LNCAP (cell line): ENCODE results near the gene MICB.

Experiments
- TF ChIP-seq, protein P1 (sequence below): fragments of 450-650 bp; IDR thresholded peaks from 2 replicates; pipeline ENCODE4 v1.5.1; 2017; ENCODE audit warnings: mild to moderate bottlenecking

MICB gene

DNA sequence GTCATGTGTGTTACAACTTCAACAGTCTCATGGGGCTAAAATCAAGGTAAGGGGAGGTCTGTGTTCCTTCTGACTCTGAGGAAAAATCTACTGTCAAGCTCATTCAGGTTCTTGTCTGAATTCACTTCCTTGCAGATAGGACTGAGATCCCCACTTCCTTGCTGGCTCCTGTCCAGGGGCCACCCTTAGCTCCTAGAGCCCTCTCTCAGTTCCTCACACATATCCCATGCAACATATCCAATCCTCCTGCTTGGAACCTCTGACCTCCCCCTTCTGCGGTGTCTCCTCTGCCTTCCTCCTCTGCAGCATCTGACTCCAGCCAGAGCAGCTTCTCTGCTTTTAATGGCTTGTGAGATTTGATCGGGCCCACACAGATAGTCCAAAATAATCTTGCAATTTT, 27.1 kb upstream of the MICB start:
- TF ChIP-seq, protein P1, sequence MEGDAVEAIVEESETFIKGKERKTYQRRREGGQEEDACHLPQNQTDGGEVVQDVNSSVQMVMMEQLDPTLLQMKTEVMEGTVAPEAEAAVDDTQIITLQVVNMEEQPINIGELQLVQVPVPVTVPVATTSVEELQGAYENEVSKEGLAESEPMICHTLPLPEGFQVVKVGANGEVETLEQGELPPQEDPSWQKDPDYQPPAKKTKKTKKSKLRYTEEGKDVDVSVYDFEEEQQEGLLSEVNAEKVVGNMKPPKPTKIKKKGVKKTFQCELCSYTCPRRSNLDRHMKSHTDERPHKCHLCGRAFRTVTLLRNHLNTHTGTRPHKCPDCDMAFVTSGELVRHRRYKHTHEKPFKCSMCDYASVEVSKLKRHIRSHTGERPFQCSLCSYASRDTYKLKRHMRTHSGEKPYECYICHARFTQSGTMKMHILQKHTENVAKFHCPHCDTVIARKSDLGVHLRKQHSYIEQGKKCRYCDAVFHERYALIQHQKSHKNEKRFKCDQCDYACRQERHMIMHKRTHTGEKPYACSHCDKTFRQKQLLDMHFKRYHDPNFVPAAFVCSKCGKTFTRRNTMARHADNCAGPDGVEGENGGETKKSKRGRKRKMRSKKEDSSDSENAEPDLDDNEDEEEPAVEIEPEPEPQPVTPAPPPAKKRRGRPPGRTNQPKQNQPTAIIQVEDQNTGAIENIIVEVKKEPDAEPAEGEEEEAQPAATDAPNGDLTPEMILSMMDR = no peak

DNA sequence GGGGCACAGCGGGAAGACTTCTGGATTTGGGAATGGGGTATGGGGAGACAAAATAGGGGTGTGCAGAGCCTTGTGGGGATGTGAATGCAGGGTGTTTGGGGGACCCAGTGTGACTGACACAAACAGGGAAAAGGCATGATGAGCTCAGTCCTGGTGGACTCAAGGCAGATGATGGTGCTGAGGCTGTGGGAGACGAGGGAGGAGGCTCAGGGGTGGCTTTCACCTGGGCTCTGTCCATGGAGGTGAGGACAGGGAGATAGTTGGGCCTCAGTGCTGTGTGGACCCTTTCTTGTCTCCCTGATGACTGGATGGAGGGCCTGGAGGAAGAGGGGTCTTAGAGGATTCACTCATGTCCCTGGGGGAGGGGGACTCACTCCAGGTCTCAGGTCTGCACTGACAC, 26.2 kb upstream of the MICB start:
- TF ChIP-seq, protein P1 = no peak

DNA sequence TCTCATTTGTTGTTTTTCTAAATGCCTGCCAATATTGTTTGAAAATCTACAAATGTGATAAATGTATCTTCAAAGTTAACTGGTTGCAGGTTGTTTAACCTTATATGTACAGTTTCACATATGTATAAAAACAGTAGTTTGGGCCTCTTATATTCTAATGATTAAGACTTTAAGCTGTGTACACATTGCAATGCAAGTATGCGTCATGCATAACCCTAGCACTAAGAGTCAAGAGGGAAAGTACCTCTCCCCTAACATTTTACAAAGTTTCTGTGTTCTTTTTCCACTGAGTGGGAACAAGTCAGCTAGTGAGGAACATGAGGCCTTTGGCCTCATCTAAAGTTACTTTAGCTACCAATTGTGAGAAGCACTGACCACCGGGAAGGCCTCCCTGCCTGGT, 25.7 kb upstream of the MICB start:
- TF ChIP-seq, protein P1 = no peak

DNA sequence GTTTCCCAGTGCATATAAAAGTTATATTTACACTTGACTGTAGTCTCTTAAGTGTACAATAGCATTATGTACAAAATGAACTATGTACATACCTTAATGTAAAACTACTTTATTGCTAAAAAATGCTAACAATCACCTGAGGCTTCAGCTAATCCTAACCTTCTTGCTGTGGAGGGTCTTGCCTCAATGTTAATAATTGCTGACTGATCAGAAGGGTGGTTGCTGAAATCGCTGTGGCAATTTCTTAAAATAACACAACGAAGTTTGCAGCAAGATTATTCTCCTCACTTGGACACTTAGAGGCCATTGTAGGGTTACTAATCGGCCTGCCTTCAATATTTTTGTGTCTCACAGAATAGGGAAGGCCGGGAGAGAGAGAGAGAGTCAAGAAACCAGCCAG, 24.7 kb upstream of the MICB start:
- TF ChIP-seq, protein P1 = no peak

DNA sequence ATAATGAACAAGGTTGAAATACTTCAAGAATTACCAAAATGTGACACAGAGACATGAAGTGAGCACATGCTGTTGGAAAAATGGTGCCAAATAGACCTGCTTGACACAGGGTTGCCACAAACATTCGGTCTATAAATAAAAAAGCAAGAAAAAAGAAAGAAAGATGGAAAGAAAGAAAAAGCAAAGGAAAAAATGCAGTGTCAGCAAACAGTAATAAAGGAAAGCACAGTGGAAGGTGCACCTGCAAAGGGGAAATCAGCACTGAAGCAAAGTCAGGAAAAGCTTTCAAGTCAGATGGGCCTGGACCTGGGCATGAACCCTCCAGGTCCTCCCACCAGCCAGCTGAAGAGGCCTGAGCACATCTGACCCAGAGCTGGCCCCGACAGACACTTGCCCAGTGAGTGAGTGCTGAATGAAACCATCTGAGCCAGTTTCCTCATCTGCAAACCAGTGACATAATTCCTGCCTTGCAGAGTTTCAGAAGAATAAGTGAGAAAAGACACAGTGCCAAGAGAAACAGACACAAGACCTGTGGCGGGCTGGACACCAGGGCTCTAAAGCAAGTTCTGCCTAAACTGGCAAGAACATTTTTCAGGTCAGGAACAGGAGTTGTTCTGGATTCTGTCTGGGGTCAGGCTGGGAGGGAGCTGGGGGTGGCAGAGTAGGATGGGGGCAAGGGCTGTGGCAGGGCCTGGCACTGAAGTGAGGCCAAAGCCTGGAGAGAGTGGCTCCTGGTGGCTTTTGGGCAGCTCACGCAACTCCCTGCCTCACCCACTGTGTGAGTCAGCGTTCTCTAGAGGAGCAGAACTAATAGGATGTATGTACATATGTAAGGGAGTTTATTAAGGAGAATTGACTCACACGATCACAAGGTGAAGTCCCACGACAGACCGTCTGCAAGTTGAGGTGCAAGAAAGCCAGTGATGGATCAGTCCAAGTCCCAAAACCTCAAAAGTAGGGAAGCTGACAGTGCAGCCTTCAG, 23.9 kb upstream of the MICB start:
- TF ChIP-seq, protein P1 = no peak

DNA sequence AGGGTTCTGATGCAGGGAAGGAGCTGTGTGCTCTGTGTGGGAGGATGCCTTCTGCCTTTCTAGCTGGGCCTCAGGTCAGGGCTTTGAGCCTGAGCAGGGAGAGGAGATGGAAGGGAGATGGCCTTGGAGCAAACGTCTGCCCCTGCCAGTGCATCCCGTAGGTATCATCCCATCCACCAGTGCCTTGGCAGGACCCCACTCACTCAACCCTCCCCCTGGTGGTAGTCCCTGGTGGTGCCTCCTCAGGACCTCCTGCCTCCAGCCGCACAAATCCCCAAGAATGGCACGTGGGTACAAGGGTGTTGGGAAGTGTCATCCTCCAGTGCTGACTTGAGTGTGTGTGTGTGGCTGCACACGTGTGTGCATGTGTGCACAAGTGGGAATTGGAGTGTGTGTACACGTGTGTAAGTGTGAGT, 23.1 kb upstream of the MICB start:
- TF ChIP-seq, protein P1 = no peak

DNA sequence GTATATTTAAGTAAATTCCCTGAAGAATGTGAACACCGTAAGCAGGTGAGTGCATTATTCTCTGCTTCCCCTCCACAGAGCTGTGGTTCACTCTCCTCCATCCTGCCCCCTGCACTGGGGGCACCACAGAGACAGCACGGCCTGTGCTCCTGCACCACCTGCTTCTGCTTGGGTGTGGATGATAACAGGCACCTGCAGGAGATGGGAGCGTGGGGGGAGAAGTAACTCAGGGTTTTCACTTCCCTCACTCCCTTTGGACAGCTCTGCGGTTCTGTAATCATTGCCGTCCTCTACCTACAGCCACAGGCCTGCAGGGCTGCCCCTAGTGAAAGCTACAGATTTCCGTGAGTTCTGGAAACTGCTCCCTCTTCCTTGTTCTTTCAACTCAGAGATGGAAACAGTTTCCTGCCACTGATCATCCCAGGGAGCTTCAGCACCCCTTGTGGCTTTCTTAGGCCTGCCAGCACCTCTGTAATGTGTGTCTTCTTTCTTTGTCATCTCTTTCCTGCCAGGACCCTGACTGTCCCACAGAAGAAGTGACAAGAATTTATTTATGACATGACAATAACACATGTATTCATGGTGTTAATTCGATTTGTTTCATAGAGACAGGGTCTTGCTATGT, 21.3 kb upstream of the MICB start:
- TF ChIP-seq, protein P1 = no peak
